H1 (cell line): ENCODE results near the gene ZSWIM6.

ENCODE experiments used
- ATF2 ChIP-seq: IDR thresholded peaks from 2 replicates; pipeline ENCODE4 v1.6.1; 2012; ENCODE audit warnings: low read length, inconsistent platforms
- ATF3 ChIP-seq: IDR thresholded peaks from 2 replicates; pipeline ENCODE4 v1.6.1; 2011; ENCODE audit warnings: low read depth, mild to moderate bottlenecking, low read length; ENCODE audit not compliant: insufficient read depth
- BRCA1 ChIP-seq: IDR thresholded peaks from 2 replicates; pipeline ENCODE4 v1.6.1; 2012; ENCODE audit warnings: low read depth, low read length, improper control_type of control experiment
- CHD1 ChIP-seq: IDR thresholded peaks from 2 replicates; pipeline ENCODE4 v1.6.1; 2012; ENCODE audit warnings: low read depth, low read length, improper control_type of control experiment
- CTCF ChIP-seq, 3 experiments: IDR thresholded peaks; 1 replicate in 2 of 3; 2 replicates in 1 of 3; pipeline versions ENCODE4 v1.5.1 to v1.6.1; 2011; ENCODE audit warnings: low read length in 3 of 3, mild to moderate bottlenecking in 3 of 3, inconsistent platforms in 2 of 3, low read depth in 1 of 3, moderate library complexity in 1 of 3; ENCODE audit not compliant: insufficient read depth in 1 of 3; ENCODE audit errors: control extremely low read depth in 1 of 3
- POLR2A ChIP-seq, 2 experiments: IDR thresholded peaks; 1 replicate in 1 of 2; 2 replicates in 1 of 2; pipeline ENCODE4 v1.6.1; 2011; ENCODE audit warnings: low read depth in 2 of 2, low read length in 2 of 2, mild to moderate bottlenecking in 2 of 2; ENCODE audit errors: control extremely low read depth in 1 of 2
- SAP30 ChIP-seq: fragments of 300-600 bp; sonication (generic); IDR thresholded peaks from 2 replicates; pipeline ENCODE4 v1.7.1; 2012; ENCODE audit warnings: low read length, moderate library complexity, mild to moderate bottlenecking, inconsistent platforms; ENCODE audit not compliant: insufficient read depth, insufficient replicate concordance

GRCh38 chr5:61331407-61332357 is at the start of gene ZSWIM6:
- TF ChIP-seq CTCF (IDR thresholded peaks at IDR 0.05; ENCODE audit: control extremely low read depth in 1 of 3, insufficient read depth in 1 of 3, low read depth in 1 of 3, low read length in 3 of 3) (no peak), BRCA1 (no peak), ATF3 (no peak), SAP30 (no peak), ATF2 (no peak), POLR2A (IDR thresholded peaks at IDR 0.05; ENCODE audit: control extremely low read depth in 1 of 2, low read depth in 2 of 2, low read length in 2 of 2) (peak; percentile 89 to 93), CHD1 (no peak)
